ENCODE results near the gene CNR2.
"Not testable (repeated sequence)": the region's sequence is repeated elsewhere in the genome, so short reads cannot be mapped to it uniquely, and the experiment has no call there.

CNR2 gene

GRCh38 chr1:23864801-23865542 is 48.2 kb downstream of the CNR2 start:
- WGBS (ENCODE audit: insufficient coverage) = 96% methylated on average over 10 of the region's 13 CpGs
- H3K27me3 ChIP-seq (replicated peaks in 2 of 5; ENCODE audit: control insufficient read depth in 4 of 5, insufficient read depth in 5 of 5, low read length in 4 of 5) = no peaks in the 10 kb centered on the region
- CTCF ChIA-PET = interaction anchor here (1.1 to 9.2 kb wide), 5 partner anchors 16 to 343 kb away, joined by 3 to 68 read pairs (median 5); no protein-coding TSS in a partner anchor
- H3K4me3 ChIP-seq (ENCODE audit: control insufficient read depth in 1 of 7, extremely low read depth in 1 of 7, insufficient read depth in 4 of 7, low read depth in 2 of 7, low read length in 6 of 7) = no peak overlapping the region
- POLR2A ChIA-PET = interaction anchor here (0.6 kb wide), 1 partner anchor 35 kb away, joined by 3 read pairs; no protein-coding TSS in a partner anchor
- H3K36me3 ChIP-seq (ENCODE audit: control insufficient read depth in 4 of 4, insufficient read depth in 4 of 4, low read length in 3 of 4) = peaks cover 12 to 26% (median 18%) of the 10 kb centered on the region in 4 experiments
- no peak overlapping the region for H3K27ac ChIP-seq (ENCODE audit: insufficient read depth in 1 of 2, low read depth in 1 of 2, low read length in 2 of 2, poor library complexity in 1 of 2, severe bottlenecking in 2 of 2)
- no peaks in the 10 kb centered on the region for H3K9me3 ChIP-seq (ENCODE audit: control extremely low read depth in 1 of 5, control insufficient read depth in 4 of 5, insufficient read depth in 2 of 5, low read depth in 1 of 5, low read length in 4 of 5)
- DNase-seq = no peak
- peaks cover 15 to 44% (median 29%) of the 10 kb centered on the region in 4 experiments for H3K4me1 ChIP-seq (ENCODE audit: control extremely low read depth in 1 of 4, control insufficient read depth in 4 of 4, insufficient read depth in 4 of 4, low read length in 3 of 4)

GRCh38 chr1:23862640-23863039 is 50.5 kb downstream of the CNR2 start:
- CTCF ChIA-PET = no interaction called here
- peaks cover 14 to 38% (median 23%) of the 10 kb centered on the region in 4 experiments for H3K36me3 ChIP-seq (ENCODE audit: control insufficient read depth in 4 of 4, insufficient read depth in 4 of 4, low read length in 3 of 4)

GRCh38 chr1:23854568-23854967 is 58.6 kb downstream of the CNR2 start:
- H3K27me3 ChIP-seq (replicated peaks in 2 of 5; ENCODE audit: control insufficient read depth in 4 of 5, insufficient read depth in 5 of 5, low read length in 4 of 5) = no peaks in the 10 kb centered on the region
- no peaks in the 10 kb centered on the region for H3K9me3 ChIP-seq (ENCODE audit: control extremely low read depth in 1 of 5, control insufficient read depth in 4 of 5, insufficient read depth in 2 of 5, low read depth in 1 of 5, low read length in 4 of 5)
- ChIA-PET CTCF (interaction anchor here (0.7 to 2.1 kb wide), 7 partner anchors 9 to 51 kb away, joined by 3 to 8 read pairs (median 5); partner anchors contain the start of gene HMGCL), POLR2A (no interaction called here)
- H3K4me1 ChIP-seq (ENCODE audit: control extremely low read depth in 1 of 4, control insufficient read depth in 4 of 4, insufficient read depth in 4 of 4, low read length in 3 of 4) = no peaks in the 10 kb centered on the region
- H3K4me3 ChIP-seq (ENCODE audit: control insufficient read depth in 1 of 7, extremely low read depth in 1 of 7, insufficient read depth in 4 of 7, low read depth in 2 of 7, low read length in 6 of 7) = no peak overlapping the region
- H3K36me3 ChIP-seq (ENCODE audit: control insufficient read depth in 4 of 4, insufficient read depth in 4 of 4, low read length in 3 of 4) = peaks cover 0 to 20% (median 5%) of the 10 kb centered on the region in 4 experiments
- WGBS (ENCODE audit: insufficient coverage) = 85% methylated on average over 2 of the region's 2 CpGs
- DNase-seq = peak in 2 of 3 donors; percentile 9 to 24
- no peak overlapping the region for H3K27ac ChIP-seq (ENCODE audit: insufficient read depth in 1 of 2, low read depth in 1 of 2, low read length in 2 of 2, poor library complexity in 1 of 2, severe bottlenecking in 2 of 2)

More at GRCh38 chr1:23862640-23863039, 50.5 kb downstream of the CNR2 start:
- Histone ChIP-seq H3K27ac (ENCODE audit: insufficient read depth in 1 of 2, low read depth in 1 of 2, low read length in 2 of 2, poor library complexity in 1 of 2, severe bottlenecking in 2 of 2) (no peak overlapping the region), H3K9me3 (ENCODE audit: control extremely low read depth in 1 of 5, control insufficient read depth in 4 of 5, insufficient read depth in 2 of 5, low read depth in 1 of 5, low read length in 4 of 5) (no peaks in the 10 kb centered on the region), H3K27me3 (replicated peaks in 2 of 5; ENCODE audit: control insufficient read depth in 4 of 5, insufficient read depth in 5 of 5, low read length in 4 of 5) (no peaks in the 10 kb centered on the region), H3K4me1 (ENCODE audit: control extremely low read depth in 1 of 4, control insufficient read depth in 4 of 4, insufficient read depth in 4 of 4, low read length in 3 of 4) (peaks cover 11 to 25% (median 16%) of the 10 kb centered on the region in 4 experiments), H3K4me3 (ENCODE audit: control insufficient read depth in 1 of 7, extremely low read depth in 1 of 7, insufficient read depth in 4 of 7, low read depth in 2 of 7, low read length in 6 of 7) (no peak overlapping the region)
- no peak for DNase-seq
- POLR2A ChIA-PET = interaction anchor here (0.6 kb wide), 1 partner anchor 323 kb away, joined by 5 read pairs; no protein-coding TSS in a partner anchor
- WGBS (ENCODE audit: insufficient coverage) = no CpG with 5 or more reads among the region's 3 CpGs

GRCh38 chr1:23853124-23853523 is 60.0 kb downstream of the CNR2 start:
- peaks cover 2 to 20% (median 5%) of the 10 kb centered on the region in 4 experiments for H3K36me3 ChIP-seq (ENCODE audit: control insufficient read depth in 4 of 4, insufficient read depth in 4 of 4, low read length in 3 of 4)
- POLR2A ChIA-PET; CTCF ChIA-PET; H3K9me3 ChIP-seq (ENCODE audit: control extremely low read depth in 1 of 5, control insufficient read depth in 4 of 5, insufficient read depth in 2 of 5, low read depth in 1 of 5, low read length in 4 of 5); H3K4me3 ChIP-seq (ENCODE audit: control insufficient read depth in 1 of 7, extremely low read depth in 1 of 7, insufficient read depth in 4 of 7, low read depth in 2 of 7, low read length in 6 of 7); H3K27me3 ChIP-seq (replicated peaks in 2 of 5; ENCODE audit: control insufficient read depth in 4 of 5, insufficient read depth in 5 of 5, low read length in 4 of 5); DNase-seq; H3K27ac ChIP-seq (ENCODE audit: insufficient read depth in 1 of 2, low read depth in 1 of 2, low read length in 2 of 2, poor library complexity in 1 of 2, severe bottlenecking in 2 of 2); H3K4me1 ChIP-seq (ENCODE audit: control extremely low read depth in 1 of 4, control insufficient read depth in 4 of 4, insufficient read depth in 4 of 4, low read length in 3 of 4): not testable (repeated sequence)
- WGBS (ENCODE audit: insufficient coverage) = 100% methylated on average over 5 of the region's 34 CpGs

GRCh38 chr1:23851406-23851805 is 61.8 kb downstream of the CNR2 start:
- H3K27me3 ChIP-seq (replicated peaks in 2 of 5; ENCODE audit: control insufficient read depth in 4 of 5, insufficient read depth in 5 of 5, low read length in 4 of 5); H3K27ac ChIP-seq (ENCODE audit: insufficient read depth in 1 of 2, low read depth in 1 of 2, low read length in 2 of 2, poor library complexity in 1 of 2, severe bottlenecking in 2 of 2); POLR2A ChIA-PET; H3K4me3 ChIP-seq (ENCODE audit: control insufficient read depth in 1 of 7, extremely low read depth in 1 of 7, insufficient read depth in 4 of 7, low read depth in 2 of 7, low read length in 6 of 7); DNase-seq; H3K4me1 ChIP-seq (ENCODE audit: control extremely low read depth in 1 of 4, control insufficient read depth in 4 of 4, insufficient read depth in 4 of 4, low read length in 3 of 4): not testable (repeated sequence)
- Histone ChIP-seq H3K36me3 (ENCODE audit: control insufficient read depth in 4 of 4, insufficient read depth in 4 of 4, low read length in 3 of 4) (peaks cover 9 to 33% (median 11%) of the 10 kb centered on the region in 4 experiments), H3K9me3 (ENCODE audit: control extremely low read depth in 1 of 5, control insufficient read depth in 4 of 5, insufficient read depth in 2 of 5, low read depth in 1 of 5, low read length in 4 of 5) (peaks cover 0 to 10% (median 5%) of the 10 kb centered on the region in 5 experiments)
- CTCF ChIA-PET = interaction anchor here (0.9 to 2.3 kb wide), 2 partner anchors 27 to 41 kb away, joined by 3 to 15 read pairs; no protein-coding TSS in a partner anchor

GRCh38 chr1:23848673-23849616 is 64.2 kb downstream of the CNR2 start:
- no peak overlapping the region for H3K4me3 ChIP-seq (ENCODE audit: control insufficient read depth in 1 of 7, extremely low read depth in 1 of 7, insufficient read depth in 4 of 7, low read depth in 2 of 7, low read length in 6 of 7)
- no peaks in the 10 kb centered on the region for H3K27me3 ChIP-seq (replicated peaks in 2 of 5; ENCODE audit: control insufficient read depth in 4 of 5, insufficient read depth in 5 of 5, low read length in 4 of 5)
- H3K9me3 ChIP-seq (ENCODE audit: control extremely low read depth in 1 of 5, control insufficient read depth in 4 of 5, insufficient read depth in 2 of 5, low read depth in 1 of 5, low read length in 4 of 5) = peaks cover 0 to 10% (median 5%) of the 10 kb centered on the region in 5 experiments
- DNase-seq = no peak
- H3K27ac ChIP-seq (ENCODE audit: insufficient read depth in 1 of 2, low read depth in 1 of 2, low read length in 2 of 2, poor library complexity in 1 of 2, severe bottlenecking in 2 of 2) = no peak overlapping the region
- H3K36me3 ChIP-seq (ENCODE audit: control insufficient read depth in 4 of 4, insufficient read depth in 4 of 4, low read length in 3 of 4) = peaks cover 9 to 35% (median 19%) of the 10 kb centered on the region in 4 experiments
- WGBS (ENCODE audit: insufficient coverage) = 100% methylated on average over 2 of the region's 12 CpGs
- ChIA-PET CTCF (interaction anchor here (0.6 to 2.1 kb wide), 5 partner anchors 9 to 551 kb away, joined by 3 to 5 read pairs (median 4); no protein-coding TSS in a partner anchor), POLR2A (no interaction called here)
- no peaks in the 10 kb centered on the region for H3K4me1 ChIP-seq (ENCODE audit: control extremely low read depth in 1 of 4, control insufficient read depth in 4 of 4, insufficient read depth in 4 of 4, low read length in 3 of 4)
